ENCODE results near the gene XDH. TPM values are rescaled to one million over a fixed set of nuclear protein-coding genes. Genes with fewer than 3 reads are reported as not detected.
A peak's percentile ranks its signal among the peaks of the same experiment; 100 is the strongest.

Gene XDH
- polyA plus RNA-seq, 1 of the 3 experiments (the other 2 are of a cell fraction), result 0.33 TPM

GRCh38 chr2:31347750-31348149 is 66.8 kb downstream of the XDH start:
- no peak for DNase-seq
- Histone ChIP-seq H4K20me1 (ENCODE audit: insufficient read depth) (no peaks in the 10 kb centered on the region), H3F3A (replicated peaks; ENCODE audit: insufficient read depth) (no peaks in the 10 kb centered on the region), H3K9me2 (no peaks in the 10 kb centered on the region), H3K27ac (ENCODE audit: low read depth in 2 of 2, low read length in 1 of 2) (no peak overlapping the region), H3K36me3 (replicated peaks in 1 of 2; ENCODE audit: control insufficient read depth in 1 of 2, insufficient read depth in 2 of 2, low read length in 1 of 2) (no peaks in the 10 kb centered on the region), H3K9ac (no peak overlapping the region), H3K4me1 (ENCODE audit: control insufficient read depth in 1 of 2, insufficient read depth in 2 of 2, low read depth in 1 of 2, low read length in 1 of 2) (no peaks in the 10 kb centered on the region; a peak in 1 of 4 replicates), H3K4me3 (ENCODE audit: low read depth in 2 of 2, low read length in 1 of 2) (no peak overlapping the region), H3K27me3 (ENCODE audit: insufficient read depth) (no peaks in the 10 kb centered on the region), H2AFZ (ENCODE audit: low read depth) (no peak overlapping the region), H3K4me2 (no peak overlapping the region), H3K79me2 (ENCODE audit: insufficient read depth) (no peaks in the 10 kb centered on the region), H3K9me3 (no peaks in the 10 kb centered on the region; the same call in 1 of the 2 replicates)
- ChIA-PET POLR2A (no interaction called here), CTCF (interaction anchor here (2.3 kb wide), 1 partner anchor 14 kb away, joined by 16 read pairs; no protein-coding TSS in a partner anchor)
- 76% methylated on average over 9 of the region's 9 CpGs for WGBS (ENCODE audit: low lambda C conversion rate)
- TF ChIP-seq TCF12 (IDR thresholded peaks at IDR 0.05) (0 out of 2 replicates have a peak, but pooled peaks have one; percentile 31), POLR2AphosphoS5 (IDR thresholded peaks at IDR 0.05; ENCODE audit: low read depth, low read length) (no peak)

DNA sequence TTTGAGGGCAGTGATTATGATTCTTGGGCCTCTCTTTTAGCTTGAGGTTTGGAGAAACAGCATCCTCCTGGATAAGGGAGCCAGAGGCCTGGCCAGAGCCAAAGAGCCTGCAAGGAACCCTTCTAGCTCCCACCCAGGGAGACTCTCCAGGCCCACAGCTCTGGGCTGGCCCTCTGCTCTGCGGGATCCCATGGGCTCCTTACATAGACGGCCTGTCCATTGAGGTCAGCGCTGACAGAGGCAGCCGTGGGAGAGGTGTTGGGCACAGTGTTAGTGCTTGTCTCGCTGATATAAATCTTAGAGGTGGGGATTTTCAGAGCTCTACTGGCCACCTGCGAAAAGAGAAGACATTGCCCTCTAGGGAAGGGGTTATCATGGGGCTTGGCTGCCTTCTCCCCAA is 67.2 kb downstream of the XDH start:
- DNase-seq, result no peak
- no peak overlapping the region for H2AFZ ChIP-seq (ENCODE audit: low read depth)
- ChIA-PET POLR2A (no interaction called here), CTCF (interaction anchor here (2.3 kb wide), 1 partner anchor 13 kb away, joined by 16 read pairs; no protein-coding TSS in a partner anchor)
- no peak overlapping the region for H3K4me2 ChIP-seq
- no peak overlapping the region for H3K9ac ChIP-seq
- H3F3A ChIP-seq (replicated peaks; ENCODE audit: insufficient read depth), result no peaks in the 10 kb centered on the region
- H3K79me2 ChIP-seq (ENCODE audit: insufficient read depth), result no peaks in the 10 kb centered on the region
- no peaks in the 10 kb centered on the region for H3K9me2 ChIP-seq
- no peaks in the 10 kb centered on the region for H4K20me1 ChIP-seq (ENCODE audit: insufficient read depth)
- no peak overlapping the region for H3K27ac ChIP-seq (ENCODE audit: low read depth in 2 of 2, low read length in 1 of 2)
- 94% methylated on average over 5 of the region's 6 CpGs for WGBS (ENCODE audit: low lambda C conversion rate)
- TF ChIP-seq TAF1 (IDR thresholded peaks at IDR 0.05; ENCODE audit: borderline replicate concordance, low read depth, low read length), result no peak
- TF ChIP-seq, protein P1, sequence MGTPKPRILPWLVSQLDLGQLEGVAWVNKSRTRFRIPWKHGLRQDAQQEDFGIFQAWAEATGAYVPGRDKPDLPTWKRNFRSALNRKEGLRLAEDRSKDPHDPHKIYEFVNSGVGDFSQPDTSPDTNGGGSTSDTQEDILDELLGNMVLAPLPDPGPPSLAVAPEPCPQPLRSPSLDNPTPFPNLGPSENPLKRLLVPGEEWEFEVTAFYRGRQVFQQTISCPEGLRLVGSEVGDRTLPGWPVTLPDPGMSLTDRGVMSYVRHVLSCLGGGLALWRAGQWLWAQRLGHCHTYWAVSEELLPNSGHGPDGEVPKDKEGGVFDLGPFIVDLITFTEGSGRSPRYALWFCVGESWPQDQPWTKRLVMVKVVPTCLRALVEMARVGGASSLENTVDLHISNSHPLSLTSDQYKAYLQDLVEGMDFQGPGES (IDR thresholded peaks at IDR 0.05; ENCODE audit: low read depth, low read length), result no peak
- TF ChIP-seq FOXM1 (IDR thresholded peaks at IDR 0.05; ENCODE audit: low read depth), result no peak
- no peak for TF ChIP-seq YY1 (IDR thresholded peaks at IDR 0.05; ENCODE audit: low read depth)
- TF ChIP-seq TEAD4 (IDR thresholded peaks at IDR 0.05; ENCODE audit: borderline replicate concordance, insufficient read depth), result no peak
- no peak for TF ChIP-seq MEF2A (IDR thresholded peaks at IDR 0.05; ENCODE audit: borderline replicate concordance, low read depth)
- no peak for TF ChIP-seq FOSL2 (IDR thresholded peaks at IDR 0.05; ENCODE audit: borderline replicate concordance, low read depth)
- TF ChIP-seq, protein P2, sequence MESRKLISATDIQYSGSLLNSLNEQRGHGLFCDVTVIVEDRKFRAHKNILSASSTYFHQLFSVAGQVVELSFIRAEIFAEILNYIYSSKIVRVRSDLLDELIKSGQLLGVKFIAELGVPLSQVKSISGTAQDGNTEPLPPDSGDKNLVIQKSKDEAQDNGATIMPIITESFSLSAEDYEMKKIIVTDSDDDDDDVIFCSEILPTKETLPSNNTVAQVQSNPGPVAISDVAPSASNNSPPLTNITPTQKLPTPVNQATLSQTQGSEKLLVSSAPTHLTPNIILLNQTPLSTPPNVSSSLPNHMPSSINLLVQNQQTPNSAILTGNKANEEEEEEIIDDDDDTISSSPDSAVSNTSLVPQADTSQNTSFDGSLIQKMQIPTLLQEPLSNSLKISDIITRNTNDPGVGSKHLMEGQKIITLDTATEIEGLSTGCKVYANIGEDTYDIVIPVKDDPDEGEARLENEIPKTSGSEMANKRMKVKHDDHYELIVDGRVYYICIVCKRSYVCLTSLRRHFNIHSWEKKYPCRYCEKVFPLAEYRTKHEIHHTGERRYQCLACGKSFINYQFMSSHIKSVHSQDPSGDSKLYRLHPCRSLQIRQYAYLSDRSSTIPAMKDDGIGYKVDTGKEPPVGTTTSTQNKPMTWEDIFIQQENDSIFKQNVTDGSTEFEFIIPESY (IDR thresholded peaks at IDR 0.05; ENCODE audit: borderline replicate concordance, low read depth), result no peak
- no peaks in the 10 kb centered on the region for H3K27me3 ChIP-seq (ENCODE audit: insufficient read depth)
- H3K4me3 ChIP-seq (ENCODE audit: low read depth in 2 of 2, low read length in 1 of 2), result no peak overlapping the region
- no peaks in the 10 kb centered on the region for H3K36me3 ChIP-seq (replicated peaks in 1 of 2; ENCODE audit: control insufficient read depth in 1 of 2, insufficient read depth in 2 of 2, low read length in 1 of 2)
- no peaks in the 10 kb centered on the region; a peak in 1 of 4 replicates for H3K4me1 ChIP-seq (ENCODE audit: control insufficient read depth in 1 of 2, insufficient read depth in 2 of 2, low read depth in 1 of 2, low read length in 1 of 2)
- H3K9me3 ChIP-seq, result no peaks in the 10 kb centered on the region; the same call in 1 of the 2 replicates

Measured in SK-N-SH (cell line).